Vagina (tissue), 2 donors: ENCODE measurements around the gene TRPM2. TPM values are rescaled to one million over a fixed set of nuclear protein-coding genes. Genes with fewer than 3 reads are reported as not detected.

Experiments
- DNase-seq, 2 donors: peaks; one replicate each; pipeline ENCODE4 v3.0.0-alpha.2; 2017; ENCODE audit errors: extremely low spot score in 2 of 2
- H3K27ac ChIP-seq: fragments of 200-600 bp; sonication (generic); one replicate; pipeline ENCODE4 v1.5.1; 2019
- H3K27me3 ChIP-seq: fragments of 200-600 bp; sonication (generic); one replicate; pipeline ENCODE4 v1.5.1; 2019
- H3K36me3 ChIP-seq, 2 donors: fragments of 200-600 bp; sonication (generic); one replicate each; pipeline ENCODE4 v1.5.1; 2017 to 2019
- H3K4me1 ChIP-seq: fragments of 200-600 bp; sonication (generic); one replicate; pipeline ENCODE4 v1.5.1; 2019
- H3K4me3 ChIP-seq, 2 donors: fragments of 200-600 bp; sonication (generic); 1 replicate in 1 of 2; 2 replicates in 1 of 2; pipeline ENCODE4 v1.5.1; 2016 to 2019
- H3K9me3 ChIP-seq: fragments of 200-600 bp; sonication (generic); one replicate; pipeline ENCODE4 v1.5.1; 2019
- CTCF ChIP-seq, 3 experiments: fragments of 450-650 bp in 2 of 3; fragments of 200-600 bp in 1 of 3; sonication (generic) in 1 of 3; IDR thresholded peaks; one replicate each; pipeline ENCODE4 v1.5.1; 2017 to 2019; ENCODE audit warnings: antibody characterized with exemption in 3 of 3, mild to moderate bottlenecking in 2 of 3, moderate library complexity in 2 of 3
- POLR2A ChIP-seq, 2 donors: fragments of 450-650 bp; IDR thresholded peaks; one replicate each; pipeline ENCODE4 v1.6.1; 2017; ENCODE audit warnings: antibody characterized with exemption in 2 of 2, mild to moderate bottlenecking in 2 of 2, moderate library complexity in 2 of 2
- POLR2AphosphoS5 ChIP-seq, 2 donors: sonication (generic); formaldehyde crosslinking; IDR thresholded peaks; one replicate each; pipeline ENCODE4 v1.9.0; 2017; ENCODE audit warnings: antibody characterized with exemption in 2 of 2, mild to moderate bottlenecking in 2 of 2, low read depth in 1 of 2; ENCODE audit not compliant: insufficient read depth in 1 of 2
- intact Hi-C: fragments of 100-400 bp; cut with DNase I; formaldehyde crosslinking; loops from one replicate; pipeline ENCODE4 v1.15.1; 2023
- total RNA-seq: library from RNA; depleted of rRNA; stranded (reverse); fragments of >200 nt; gene quantifications from one replicate; pipeline ENCODE4 v1.2.3, GENCODE V29; 2016

TRPM2 gene
- total RNA-seq, 1 donor from 2014 or later = 2.2 TPM

GRCh38 chr21:44333509-44334328, 19.7 kb upstream of the TRPM2 start:
- intact Hi-C loops = loop anchor here (10.0 kb wide), 2 partner anchors 471 to 541 kb away; partner anchors contain the start of genes PTTG1IP and UBE2G2
- H3K27me3 ChIP-seq = no peaks in the 10 kb centered on the region
- H3K27ac ChIP-seq = no peak overlapping the region
- H3K36me3 ChIP-seq = peaks cover 0 to 9% of the 10 kb centered on the region in 2 donors
- no peak for TF ChIP-seq POLR2A (IDR thresholded peaks at IDR 0.05)
- no peak for TF ChIP-seq POLR2AphosphoS5 (IDR thresholded peaks at IDR 0.05; ENCODE audit: insufficient read depth in 1 of 2, low read depth in 1 of 2)
- TF ChIP-seq CTCF (IDR thresholded peaks at IDR 0.05) = no peak
- H3K4me3 ChIP-seq = no peak overlapping the region
- no peaks in the 10 kb centered on the region for H3K9me3 ChIP-seq
- peaks cover 18% of the 10 kb centered on the region for H3K4me1 ChIP-seq
- no peak for DNase-seq

GRCh38 chr21:44334329-44335030, 18.9 kb upstream of the TRPM2 start:
- H3K36me3 ChIP-seq = peaks cover 0 to 9% of the 10 kb centered on the region in 2 donors
- no peak overlapping the region for H3K4me3 ChIP-seq
- H3K27ac ChIP-seq = no peak overlapping the region
- TF ChIP-seq POLR2AphosphoS5 (IDR thresholded peaks at IDR 0.05; ENCODE audit: insufficient read depth in 1 of 2, low read depth in 1 of 2) (no peak), CTCF (IDR thresholded peaks at IDR 0.05) (no peak), POLR2A (IDR thresholded peaks at IDR 0.05) (no peak)
- H3K9me3 ChIP-seq = no peaks in the 10 kb centered on the region
- H3K27me3 ChIP-seq = no peaks in the 10 kb centered on the region
- H3K4me1 ChIP-seq = peaks cover 19% of the 10 kb centered on the region
- intact Hi-C loops = loop anchor here (10.0 kb wide), 2 partner anchors 470 to 540 kb away; partner anchors contain the start of genes PTTG1IP and UBE2G2
- no peak for DNase-seq

GRCh38 chr21:44335266-44336059, 18.0 kb upstream of the TRPM2 start:
- Histone ChIP-seq H3K4me1 (peaks cover 29% of the 10 kb centered on the region), H3K27me3 (no peaks in the 10 kb centered on the region), H3K27ac (no peak overlapping the region), H3K4me3 (no peak overlapping the region), H3K9me3 (no peaks in the 10 kb centered on the region), H3K36me3 (peaks cover 0 to 9% of the 10 kb centered on the region in 2 donors)
- TF ChIP-seq POLR2A (IDR thresholded peaks at IDR 0.05) (no peak), CTCF (IDR thresholded peaks at IDR 0.05) (no peak), POLR2AphosphoS5 (IDR thresholded peaks at IDR 0.05; ENCODE audit: insufficient read depth in 1 of 2, low read depth in 1 of 2) (no peak)
- no peak for DNase-seq
- intact Hi-C loops = loop anchor here (10.0 kb wide), 2 partner anchors 469 to 539 kb away; partner anchors contain the start of genes PTTG1IP and UBE2G2

- DNase-seq = no peak
- H3K4me1 ChIP-seq = peaks cover 29% of the 10 kb centered on the region
- no peaks in the 10 kb centered on the region for H3K27me3 ChIP-seq
- H3K36me3 ChIP-seq = peaks cover 0 to 9% of the 10 kb centered on the region in 2 donors
- intact Hi-C loops = loop anchor here (10.0 kb wide), 2 partner anchors 467 to 537 kb away; partner anchors contain the start of genes PTTG1IP and UBE2G2
- TF ChIP-seq POLR2A (IDR thresholded peaks at IDR 0.05) (no peak), POLR2AphosphoS5 (IDR thresholded peaks at IDR 0.05; ENCODE audit: insufficient read depth in 1 of 2, low read depth in 1 of 2) (no peak), CTCF (IDR thresholded peaks at IDR 0.05) (no peak)
- H3K27ac ChIP-seq = peak overlapping the region; percentile 90
- H3K9me3 ChIP-seq = no peaks in the 10 kb centered on the region
- no peak overlapping the region for H3K4me3 ChIP-seq
These were observed 16.0 kb upstream of the TRPM2 start for GRCh38 chr21:44337449-44337848.
